Measurements from ENCODE around the gene KMT2C. TPM values are rescaled to one million over a fixed set of nuclear protein-coding genes. Genes with fewer than 3 reads are reported as not detected.
"Not testable (repeated sequence)": the region's sequence is repeated elsewhere in the genome, so short reads cannot be mapped to it uniquely, and the experiment has no call there.

The KMT2C gene
- polyA plus RNA-seq, 4 donors: 34.5 to 41.3 (median 36.7) TPM

DNA sequence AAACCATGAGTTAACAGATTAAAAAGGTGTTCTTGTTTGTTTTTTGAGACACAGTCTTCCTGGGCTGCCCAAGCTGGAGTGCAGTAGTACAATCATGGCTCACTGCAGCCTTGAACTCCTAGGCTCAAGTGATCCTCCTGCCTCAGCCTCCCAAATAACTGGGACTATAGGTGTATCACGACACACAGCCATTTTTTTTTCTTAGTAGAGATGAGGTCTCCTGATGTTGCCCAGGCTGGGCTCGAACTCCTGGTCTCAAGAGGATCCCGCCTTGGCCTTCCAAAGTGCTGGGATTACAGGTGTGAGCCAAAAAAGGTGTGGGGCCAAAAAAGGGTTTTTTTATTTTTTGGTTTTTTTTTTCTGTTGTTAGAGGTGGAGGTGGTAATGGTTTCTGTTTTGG lies 29.3 kb downstream of the KMT2C start:
- no peak for DNase-seq (ENCODE audit: low read depth in 4 of 4, low spot score in 3 of 4)

GRCh38 chr7:152406030-152406429 lies 29.8 kb downstream of the KMT2C start:
- not testable (repeated sequence) for DNase-seq (ENCODE audit: low read depth in 4 of 4, low spot score in 3 of 4)

GRCh38 chr7:152403726-152404125 lies 32.1 kb downstream of the KMT2C start:
- no peak for DNase-seq (ENCODE audit: low read depth in 4 of 4, low spot score in 3 of 4)

DNA sequence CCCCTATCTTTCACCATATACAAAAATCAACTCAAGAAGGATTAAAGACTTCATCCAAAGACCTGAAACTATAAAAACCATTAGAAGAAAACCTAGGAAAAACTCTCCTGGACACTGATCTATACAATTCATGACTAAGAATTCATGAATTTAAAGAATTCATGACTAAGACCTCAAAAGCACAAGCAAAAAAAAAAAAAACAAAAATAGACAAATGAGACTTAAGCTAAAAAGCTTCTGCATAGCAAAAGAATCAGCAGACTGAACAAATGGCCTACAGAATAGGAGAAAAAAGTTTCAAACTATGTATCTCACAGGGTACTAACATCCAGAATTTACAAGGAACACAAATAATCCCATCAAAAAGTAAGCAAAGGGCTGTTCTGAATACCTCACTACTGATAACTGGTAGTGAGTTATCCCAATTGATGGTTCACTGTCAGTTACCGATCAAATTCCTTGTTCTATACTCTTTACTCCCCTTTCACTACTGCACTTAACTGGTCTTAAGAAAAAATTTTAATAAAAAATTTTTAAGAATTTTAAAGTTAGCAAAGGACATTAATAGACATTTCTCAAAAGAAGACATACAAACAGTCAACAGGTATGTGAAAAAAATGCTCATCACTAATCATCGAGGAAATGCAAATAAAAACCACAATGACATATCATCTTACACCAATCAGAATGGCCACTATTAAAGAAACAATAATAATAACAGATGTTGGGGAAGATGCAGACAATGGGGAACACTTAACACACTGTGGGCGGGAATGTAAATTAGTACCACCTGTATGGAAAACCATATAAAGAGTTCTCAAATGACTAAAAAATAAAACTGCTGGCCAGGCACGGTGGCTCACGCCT lies 33.2 kb downstream of the KMT2C start:
- no peak for DNase-seq (ENCODE audit: low read depth in 4 of 4, low spot score in 3 of 4)

DNA sequence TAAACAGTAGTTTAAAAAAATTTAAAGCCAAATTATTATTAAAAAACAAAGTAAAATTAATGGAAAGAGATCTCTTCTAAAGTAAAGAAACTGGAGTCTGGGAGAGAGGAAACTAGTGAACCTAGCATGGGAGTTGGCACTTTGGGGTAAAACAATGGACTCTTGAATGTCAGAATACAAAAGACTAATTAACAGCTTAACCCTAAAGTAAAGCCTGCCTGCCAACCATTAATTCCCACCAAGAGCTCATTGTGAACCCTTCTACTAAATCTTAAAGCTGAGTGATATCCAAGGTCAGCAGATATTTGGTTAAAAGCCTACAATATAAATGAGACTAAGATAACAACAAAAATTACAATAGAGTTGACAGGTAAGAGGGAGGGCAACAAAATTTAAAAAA lies 36.5 kb downstream of the KMT2C start:
- DNase-seq (ENCODE audit: low read depth in 4 of 4, low spot score in 3 of 4): no peak

DNA sequence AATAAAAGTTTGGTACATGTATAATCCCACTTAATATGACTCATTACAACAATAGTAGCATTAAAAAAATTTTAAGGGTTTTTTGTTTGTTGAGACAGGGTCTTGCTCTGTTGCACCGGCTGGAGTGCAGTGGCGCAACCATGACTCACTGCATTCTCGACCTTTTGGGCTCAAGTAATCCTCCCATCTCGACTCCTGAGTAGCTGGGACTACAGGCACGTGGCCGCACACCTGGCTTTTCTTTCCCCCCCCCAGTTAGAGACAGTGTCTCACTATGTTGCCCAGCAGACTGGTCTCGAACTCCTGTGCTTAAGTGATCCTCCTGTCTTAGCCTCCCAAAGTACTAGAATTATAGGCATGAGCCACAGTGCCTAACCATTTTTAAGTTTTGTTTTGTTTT lies 40.7 kb downstream of the KMT2C start:
- no peak for DNase-seq (ENCODE audit: low read depth in 4 of 4, low spot score in 3 of 4)

GRCh38 chr7:152394214-152394613 lies 41.6 kb downstream of the KMT2C start:
- DNase-seq (ENCODE audit: low read depth in 4 of 4, low spot score in 3 of 4): peak in 2 of 4 donors; percentile 5 to 24

DNA sequence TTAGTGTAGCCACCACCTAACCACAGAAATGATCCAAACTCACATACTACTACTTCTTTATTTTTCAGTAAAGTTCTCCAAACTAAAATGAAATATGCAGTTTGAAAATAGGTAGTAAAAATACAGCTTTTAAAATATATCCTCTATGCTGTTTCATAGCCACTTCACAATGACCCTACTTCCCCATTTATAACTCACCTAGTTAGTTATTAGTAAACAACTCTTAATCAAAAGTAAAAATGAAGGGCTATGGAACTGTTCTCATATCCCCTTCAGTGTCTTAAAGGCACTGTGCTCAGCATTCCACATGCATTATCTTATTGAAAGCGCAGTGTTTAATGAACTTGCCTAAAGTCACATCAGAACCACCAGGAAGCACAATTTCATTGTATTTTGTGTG lies 43.5 kb downstream of the KMT2C start:
- DNase-seq (ENCODE audit: low read depth in 4 of 4, low spot score in 3 of 4): no peak

- not testable (repeated sequence) for DNase-seq (ENCODE audit: low read depth in 4 of 4, low spot score in 3 of 4)
Measured at GRCh38 chr7:152386136-152386764, 49.6 kb downstream of the KMT2C start.

DNA sequence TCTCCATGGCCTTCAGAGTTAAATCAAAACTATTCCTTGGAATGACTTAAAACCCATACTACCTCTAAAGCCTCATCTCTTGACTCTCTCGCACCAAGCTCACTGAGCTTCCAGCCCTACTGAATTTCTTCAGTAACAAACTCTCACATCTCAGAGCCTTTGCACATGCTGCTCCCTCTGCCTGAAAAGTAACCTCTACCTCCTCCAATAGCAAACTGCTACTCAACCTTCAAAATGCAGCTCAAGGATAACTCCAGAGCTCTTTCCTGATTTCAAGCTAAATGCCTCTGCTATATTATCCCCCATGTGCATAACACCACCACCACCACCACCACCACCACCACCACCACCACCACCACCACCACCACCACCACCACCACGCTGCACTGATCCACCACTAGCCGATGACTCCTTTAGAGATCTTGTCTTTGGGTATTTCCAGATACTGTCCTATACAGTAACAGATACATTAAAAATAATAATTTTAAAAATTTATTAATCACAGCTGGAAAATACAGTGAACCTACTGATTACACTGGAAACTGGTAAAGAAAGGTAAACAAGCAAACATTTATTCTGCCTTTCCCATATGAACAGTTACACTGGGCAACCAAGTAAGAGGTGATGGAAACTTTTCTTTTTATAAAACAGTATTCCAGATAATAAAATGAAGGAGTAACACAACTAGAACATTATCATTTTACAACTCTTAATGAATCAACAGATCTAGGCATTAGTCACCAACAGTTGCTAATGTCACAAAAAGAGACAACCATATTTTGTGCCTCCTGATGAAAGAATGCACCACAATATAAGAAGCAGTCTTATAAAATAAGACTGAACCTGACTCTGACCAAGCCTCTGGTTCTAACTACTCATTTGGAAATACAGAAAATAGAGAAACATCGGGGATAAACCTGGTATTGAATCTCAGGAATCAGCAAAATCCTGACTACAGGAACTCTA lies 51.3 kb downstream of the KMT2C start:
- not testable (repeated sequence) for DNase-seq (ENCODE audit: low read depth in 4 of 4, low spot score in 3 of 4)

DNA sequence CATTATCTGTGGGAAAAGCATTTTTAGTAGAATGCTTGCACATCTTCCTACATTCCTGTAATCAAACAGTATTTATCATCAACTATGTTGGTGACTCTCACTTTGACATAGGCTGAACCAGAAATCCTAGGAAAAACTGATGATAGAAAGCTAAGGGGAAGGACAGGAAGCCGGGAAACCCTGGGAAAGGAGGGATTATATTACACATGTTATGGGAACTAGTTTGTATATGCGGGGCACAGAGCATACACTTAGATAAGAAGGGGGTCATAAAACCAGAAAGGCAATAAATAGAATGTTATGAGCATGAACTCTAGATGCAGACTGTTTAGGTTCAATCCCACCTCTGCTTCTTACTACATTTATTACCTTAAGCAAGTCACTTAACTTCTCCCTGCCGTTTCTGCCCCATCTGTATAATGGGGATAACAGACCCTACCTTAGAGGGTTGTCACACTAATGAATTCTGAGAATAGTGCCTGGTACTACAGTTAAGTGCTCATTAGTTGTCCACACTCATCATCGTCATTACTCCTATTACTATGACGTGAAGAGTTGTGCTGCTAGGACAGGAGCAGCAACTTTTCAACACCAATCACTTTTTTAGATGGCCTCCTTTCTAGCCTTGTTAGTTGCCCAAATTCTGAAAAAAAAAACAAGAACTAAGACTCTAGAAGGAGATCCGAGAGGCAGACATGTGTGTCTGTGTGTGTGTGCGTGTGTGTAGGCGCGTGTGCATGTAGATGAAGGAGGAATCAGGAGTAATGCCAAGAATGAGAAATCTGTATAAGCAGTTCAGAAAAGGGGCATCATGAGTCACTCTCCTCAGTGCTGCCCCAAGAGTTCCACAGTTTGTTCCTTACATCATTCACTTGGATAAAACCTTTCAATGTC lies 52.2 kb downstream of the KMT2C start:
- no peak for DNase-seq (ENCODE audit: low read depth in 4 of 4, low spot score in 3 of 4)

- DNase-seq (ENCODE audit: low read depth in 4 of 4, low spot score in 3 of 4): no peak
Measured at GRCh38 chr7:152382244-152382643, 53.6 kb downstream of the KMT2C start.

DNA sequence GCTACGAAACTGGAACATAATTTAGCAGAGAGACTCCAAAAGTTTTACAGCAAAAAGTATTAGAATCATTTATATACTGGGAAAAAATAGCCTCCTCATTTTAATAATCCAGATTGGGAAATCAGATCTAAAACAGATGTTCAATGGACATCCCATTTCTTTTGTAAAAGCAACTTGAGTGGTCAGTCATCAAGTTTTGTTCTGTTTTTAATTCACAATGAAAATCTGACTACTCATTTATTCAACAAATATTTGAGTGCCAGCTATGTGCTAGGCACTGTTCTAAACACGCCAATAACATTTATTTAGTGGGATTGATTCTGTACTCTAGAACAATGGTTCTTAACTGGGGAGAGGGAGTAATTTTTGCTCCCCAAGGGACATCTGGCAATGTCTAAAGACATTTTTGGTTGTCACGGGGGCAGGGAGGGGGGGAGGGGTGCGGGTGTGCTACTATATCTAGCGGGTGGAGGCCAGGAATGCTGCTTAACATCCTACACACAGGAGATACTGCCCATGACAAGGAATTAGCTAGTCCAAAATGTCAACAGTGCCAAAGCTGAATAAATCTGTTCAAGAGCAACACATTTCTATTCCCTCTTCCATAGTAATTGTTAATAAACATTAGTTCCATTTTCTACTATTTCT lies 54.7 kb downstream of the KMT2C start:
- not testable (repeated sequence) for DNase-seq (ENCODE audit: low read depth in 4 of 4, low spot score in 3 of 4)

- DNase-seq (ENCODE audit: low read depth in 4 of 4, low spot score in 3 of 4): not testable (repeated sequence)
Measured at GRCh38 chr7:152378497-152378896, 57.3 kb downstream of the KMT2C start.

- not testable (repeated sequence) for DNase-seq (ENCODE audit: low read depth in 4 of 4, low spot score in 3 of 4)
Measured at GRCh38 chr7:152376716-152377484, 58.9 kb downstream of the KMT2C start.

DNA sequence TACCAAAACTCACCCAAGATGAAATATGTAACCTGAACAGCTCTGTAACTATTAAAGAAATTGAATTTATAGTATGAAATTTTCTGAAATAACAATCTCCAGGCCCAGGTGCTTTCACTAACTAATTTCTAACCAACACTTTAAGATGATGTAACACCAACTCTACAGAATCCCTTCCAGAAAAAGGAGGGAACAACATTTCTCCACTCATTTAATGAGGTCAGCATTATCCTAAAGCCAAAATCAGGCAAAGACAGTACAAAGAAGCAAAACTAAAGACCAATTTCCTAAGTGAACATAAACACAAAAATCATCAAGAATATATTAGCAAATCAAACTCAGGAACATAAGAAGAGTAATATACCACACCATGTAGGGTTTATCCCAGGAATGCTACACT lies 65.5 kb downstream of the KMT2C start:
- DNase-seq (ENCODE audit: low read depth in 4 of 4, low spot score in 3 of 4): no peak

GRCh38 chr7:152369518-152369917 lies 66.3 kb downstream of the KMT2C start:
- DNase-seq (ENCODE audit: low read depth in 4 of 4, low spot score in 3 of 4): no peak

DNA sequence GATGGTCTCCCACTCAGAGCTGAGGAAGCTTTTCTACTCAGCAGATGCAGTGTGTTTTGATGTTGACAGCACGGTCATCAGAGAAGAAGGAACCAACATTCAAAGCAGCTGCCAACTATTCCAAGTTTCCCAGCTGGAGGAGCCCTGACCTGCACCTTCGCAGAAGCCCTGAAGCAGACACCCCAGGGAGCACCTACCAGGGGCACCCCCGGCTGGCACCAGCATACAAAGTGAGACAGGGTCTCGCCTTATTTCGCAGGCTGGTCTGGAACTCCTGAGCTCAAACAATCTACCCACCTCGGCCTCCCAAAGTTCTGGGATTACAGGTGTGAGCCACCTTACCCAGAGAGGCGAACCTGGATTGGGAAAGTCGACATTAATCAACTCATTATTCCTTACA lies 68.6 kb downstream of the KMT2C start:
- no peak for DNase-seq (ENCODE audit: low read depth in 4 of 4, low spot score in 3 of 4)

DNA sequence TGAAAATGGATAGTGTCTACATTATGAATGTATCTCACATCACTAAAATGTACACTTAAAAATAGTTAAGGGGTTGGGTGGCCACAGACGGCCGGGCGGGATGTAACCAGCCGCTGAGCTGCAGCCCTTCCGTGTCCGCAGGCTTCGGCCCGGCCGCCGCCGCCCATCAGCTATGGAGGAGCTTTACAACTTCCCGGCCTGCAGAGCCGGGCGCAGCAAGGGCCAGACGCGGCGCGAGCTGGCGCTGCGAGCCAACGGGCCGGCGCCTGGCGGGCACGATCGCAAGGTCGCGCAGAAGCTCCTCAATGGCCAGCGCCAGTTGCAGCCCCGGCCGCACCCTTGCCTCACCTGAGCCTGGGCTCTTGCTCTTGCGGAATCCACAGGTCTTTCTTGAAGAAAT lies 69.1 kb downstream of the KMT2C start:
- DNase-seq (ENCODE audit: low read depth in 4 of 4, low spot score in 3 of 4): peak in 2 of 4 donors; percentile 10 to 11

Measured in right renal pelvis (tissue), 4 donors.